Measurements from ENCODE around the gene FABP7.

GRCh38 chr6:122758927-122759334, 20.6 kb upstream of the FABP7 start:
- TF ChIP-seq CTCF (IDR thresholded peaks at IDR 0.05) (no peak), POLR2A (IDR thresholded peaks at IDR 0.05) (no peak)

Measured in tibial nerve (tissue), 3 donors.